ENCODE data around the gene AKR1A1. TPM values are rescaled to one million over a fixed set of nuclear protein-coding genes. Genes with fewer than 3 reads are reported as not detected.

AKR1A1 gene
- polyA plus RNA-seq, 3 donors = 219 to 245 (median 219) TPM

GRCh38 chr1:45586769-45587168, 36.1 kb downstream of the AKR1A1 start:
- H3K9ac ChIP-seq (ENCODE audit: insufficient read depth, low read length, poor library complexity, severe bottlenecking) = no peak overlapping the region
- H2AFZ ChIP-seq (ENCODE audit: insufficient read depth, low read depth, low read length, poor library complexity, severe bottlenecking) = no peak overlapping the region
- Mint-ChIP-seq H3K4me3 (no peak overlapping the region), H3K9me3 (no peaks in the 10 kb centered on the region), H3K36me3 (peaks cover 0 to 11% of the 10 kb centered on the region in 2 donors), H3K27me3 (ENCODE audit: low read depth in 3 of 3) (peaks cover 0 to 2% (median 0%) of the 10 kb centered on the region in 3 donors), H3K4me1 (peaks cover 39% of the 10 kb centered on the region), H3K27ac (peak overlapping the region in 6 of 7 donors; percentile 50 to 84 (median 76))
- peaks cover 40 to 42% of the 10 kb centered on the region in 2 donors for H3K4me1 ChIP-seq (ENCODE audit: control insufficient read depth in 1 of 2, insufficient read depth in 2 of 2, low read length in 2 of 2)
- intact Hi-C loops (cut with micrococcal nuclease) = loop anchor here (10.0 kb wide), 2 partner anchors 98 to 572 kb away; partner anchors contain the start of genes GPBP1L1 (in 2 of the 2), TMEM69 (in 2 of the 2), HECTD3 (in 1 of the 2) and UROD (in 1 of the 2)
- peak overlapping the region in 1 of 3 experiments; percentile 97 for H3K4me3 ChIP-seq (replicated peaks in 1 of 3; ENCODE audit: low read depth in 2 of 3, low read length in 3 of 3)
- H3K36me3 ChIP-seq (replicated peaks in 1 of 2; ENCODE audit: control insufficient read depth in 1 of 2, insufficient read depth in 2 of 2, low read length in 2 of 2) = peaks cover 3 to 6% of the 10 kb centered on the region in 2 donors
- peaks cover 29% of the 10 kb centered on the region for H4K20me1 ChIP-seq (ENCODE audit: insufficient read depth, low read length)
- no CpG with 5 or more reads among the region's 4 CpGs for WGBS (ENCODE audit: insufficient coverage)
- TF ChIP-seq CTCF (IDR thresholded peaks at IDR 0.05) = no peak
- peak overlapping the region in 1 of 2 donors; percentile 55 for H3K27ac ChIP-seq (ENCODE audit: low read depth in 1 of 2, low read length in 2 of 2)
- H3K27me3 ChIP-seq (ENCODE audit: control insufficient read depth in 2 of 2, insufficient read depth in 2 of 2, low read length in 2 of 2) = no peaks in the 10 kb centered on the region
- peak overlapping the region; percentile 94 for H3K4me2 ChIP-seq (replicated peaks; ENCODE audit: extremely low read depth, low read length, poor library complexity, severe bottlenecking)
- H3K79me2 ChIP-seq (ENCODE audit: insufficient read depth, low read length) = peaks cover 79% of the 10 kb centered on the region
- no peak for DNase-seq
- H3K9me3 ChIP-seq (replicated peaks in 1 of 2; ENCODE audit: control insufficient read depth in 1 of 2, insufficient read depth in 1 of 2, low read length in 2 of 2) = no peaks in the 10 kb centered on the region

GRCh38 chr1:45589861-45590260, 39.2 kb downstream of the AKR1A1 start:
- Mint-ChIP-seq H3K4me3 (no peak overlapping the region), H3K9me3 (no peaks in the 10 kb centered on the region), H3K27ac (peak overlapping the region in 2 of 7 donors; percentile 25 to 55), H3K27me3 (ENCODE audit: low read depth in 3 of 3) (no peaks in the 10 kb centered on the region), H3K4me1 (peaks cover 24% of the 10 kb centered on the region), H3K36me3 (peaks cover 15 to 38% of the 10 kb centered on the region in 2 donors)
- Histone ChIP-seq H3K9me3 (replicated peaks in 1 of 2; ENCODE audit: control insufficient read depth in 1 of 2, insufficient read depth in 1 of 2, low read length in 2 of 2) (no peaks in the 10 kb centered on the region), H3K27me3 (ENCODE audit: control insufficient read depth in 2 of 2, insufficient read depth in 2 of 2, low read length in 2 of 2) (no peaks in the 10 kb centered on the region), H3K4me1 (ENCODE audit: control insufficient read depth in 1 of 2, insufficient read depth in 2 of 2, low read length in 2 of 2) (peaks cover 23 to 24% of the 10 kb centered on the region in 2 donors), H4K20me1 (ENCODE audit: insufficient read depth, low read length) (peaks cover 23% of the 10 kb centered on the region), H2AFZ (ENCODE audit: insufficient read depth, low read depth, low read length, poor library complexity, severe bottlenecking) (no peak overlapping the region), H3K79me2 (ENCODE audit: insufficient read depth, low read length) (peaks cover 99% of the 10 kb centered on the region), H3K9ac (ENCODE audit: insufficient read depth, low read length, poor library complexity, severe bottlenecking) (no peak overlapping the region), H3K27ac (ENCODE audit: low read depth in 1 of 2, low read length in 2 of 2) (peak overlapping the region in 1 of 2 donors; percentile 11), H3K4me3 (replicated peaks in 1 of 3; ENCODE audit: low read depth in 2 of 3, low read length in 3 of 3) (no peak overlapping the region), H3K4me2 (replicated peaks; ENCODE audit: extremely low read depth, low read length, poor library complexity, severe bottlenecking) (no peak overlapping the region), H3K36me3 (replicated peaks in 1 of 2; ENCODE audit: control insufficient read depth in 1 of 2, insufficient read depth in 2 of 2, low read length in 2 of 2) (peaks cover 16 to 33% of the 10 kb centered on the region in 2 donors)
- intact Hi-C loops (cut with micrococcal nuclease) = loop anchor here (10.0 kb wide), 2 partner anchors 95 to 575 kb away; partner anchors contain the start of genes GPBP1L1 (in 2 of the 2), TMEM69 (in 2 of the 2), HECTD3 (in 1 of the 2) and UROD (in 1 of the 2)
- WGBS (ENCODE audit: insufficient coverage) = no CpG with 5 or more reads among the region's 1 CpG
- TF ChIP-seq CTCF (IDR thresholded peaks at IDR 0.05) = no peak
- no peak for DNase-seq
